ENCODE data around the gene SYTL3.

DNA sequence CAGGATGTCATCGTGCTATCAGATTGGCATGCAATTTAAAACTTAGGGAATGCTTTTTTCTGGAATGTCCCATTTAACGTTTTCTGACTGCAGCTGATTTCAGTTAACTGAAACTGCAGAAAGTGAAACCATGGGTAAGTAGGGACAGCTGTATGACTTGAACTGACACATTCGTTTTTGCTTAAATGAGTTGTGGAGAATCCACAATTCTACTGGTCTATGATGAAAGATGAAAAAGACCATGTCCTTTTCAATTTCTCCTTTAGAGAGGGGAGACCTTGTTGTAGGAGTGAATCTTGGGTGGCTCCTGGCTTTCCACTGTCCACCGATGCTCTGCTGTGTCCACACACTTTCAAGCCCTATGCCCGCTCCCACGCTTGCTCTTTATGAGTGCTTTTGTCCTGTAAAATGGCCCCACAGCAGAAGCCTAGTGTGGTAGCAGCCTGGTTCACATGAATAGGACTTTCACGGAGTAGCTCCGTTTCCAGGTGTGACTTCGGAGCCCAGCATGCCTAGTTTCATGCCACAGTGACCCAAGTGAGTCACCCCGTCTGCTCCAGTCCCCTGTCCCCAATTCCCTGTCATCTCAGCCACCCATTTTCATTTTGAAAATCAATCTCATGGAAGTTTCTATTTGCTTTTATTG is 27.2 kb upstream of the SYTL3 start:
- TF ChIP-seq POLR2AphosphoS5 (IDR thresholded peaks at IDR 0.05) (no peak), POLR2A (IDR thresholded peaks at IDR 0.05) (no peak), CTCF (IDR thresholded peaks at IDR 0.05) (no peak), EP300 (IDR thresholded peaks at IDR 0.05) (no peak)

Measured in upper lobe of left lung (tissue), 4 donors.